ENCODE data around the gene STUM. TPM values are rescaled to one million over a fixed set of nuclear protein-coding genes. Genes with fewer than 3 reads are reported as not detected.

STUM gene
- total and polyA plus RNA-seq, 2 of the 8 experiments (the other 6 are each of a cell fraction or from before 2014, with no cell fraction given), result 0.76 to 1.2 TPM

DNA sequence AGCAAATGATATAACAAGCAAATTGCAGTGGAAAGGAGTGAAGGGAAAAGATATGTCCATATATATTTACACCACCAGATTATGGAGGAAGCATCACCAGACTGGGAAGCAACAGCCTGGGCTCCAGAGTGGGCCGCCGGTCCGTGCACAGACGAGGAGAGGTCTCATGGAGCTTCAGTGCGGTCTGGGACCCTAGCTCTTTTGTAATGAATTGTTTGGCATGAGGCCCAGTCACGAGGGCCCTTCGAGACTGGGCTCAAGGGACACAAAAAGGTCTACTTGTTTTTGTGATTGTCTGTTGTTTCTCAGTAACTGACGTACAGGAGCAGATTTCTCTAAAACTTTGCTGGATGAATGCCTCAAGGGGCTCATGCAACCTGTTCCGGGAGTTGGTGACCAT is 12.9 kb upstream of the STUM start (continued):
- TF ChIP-seq, protein P1, sequence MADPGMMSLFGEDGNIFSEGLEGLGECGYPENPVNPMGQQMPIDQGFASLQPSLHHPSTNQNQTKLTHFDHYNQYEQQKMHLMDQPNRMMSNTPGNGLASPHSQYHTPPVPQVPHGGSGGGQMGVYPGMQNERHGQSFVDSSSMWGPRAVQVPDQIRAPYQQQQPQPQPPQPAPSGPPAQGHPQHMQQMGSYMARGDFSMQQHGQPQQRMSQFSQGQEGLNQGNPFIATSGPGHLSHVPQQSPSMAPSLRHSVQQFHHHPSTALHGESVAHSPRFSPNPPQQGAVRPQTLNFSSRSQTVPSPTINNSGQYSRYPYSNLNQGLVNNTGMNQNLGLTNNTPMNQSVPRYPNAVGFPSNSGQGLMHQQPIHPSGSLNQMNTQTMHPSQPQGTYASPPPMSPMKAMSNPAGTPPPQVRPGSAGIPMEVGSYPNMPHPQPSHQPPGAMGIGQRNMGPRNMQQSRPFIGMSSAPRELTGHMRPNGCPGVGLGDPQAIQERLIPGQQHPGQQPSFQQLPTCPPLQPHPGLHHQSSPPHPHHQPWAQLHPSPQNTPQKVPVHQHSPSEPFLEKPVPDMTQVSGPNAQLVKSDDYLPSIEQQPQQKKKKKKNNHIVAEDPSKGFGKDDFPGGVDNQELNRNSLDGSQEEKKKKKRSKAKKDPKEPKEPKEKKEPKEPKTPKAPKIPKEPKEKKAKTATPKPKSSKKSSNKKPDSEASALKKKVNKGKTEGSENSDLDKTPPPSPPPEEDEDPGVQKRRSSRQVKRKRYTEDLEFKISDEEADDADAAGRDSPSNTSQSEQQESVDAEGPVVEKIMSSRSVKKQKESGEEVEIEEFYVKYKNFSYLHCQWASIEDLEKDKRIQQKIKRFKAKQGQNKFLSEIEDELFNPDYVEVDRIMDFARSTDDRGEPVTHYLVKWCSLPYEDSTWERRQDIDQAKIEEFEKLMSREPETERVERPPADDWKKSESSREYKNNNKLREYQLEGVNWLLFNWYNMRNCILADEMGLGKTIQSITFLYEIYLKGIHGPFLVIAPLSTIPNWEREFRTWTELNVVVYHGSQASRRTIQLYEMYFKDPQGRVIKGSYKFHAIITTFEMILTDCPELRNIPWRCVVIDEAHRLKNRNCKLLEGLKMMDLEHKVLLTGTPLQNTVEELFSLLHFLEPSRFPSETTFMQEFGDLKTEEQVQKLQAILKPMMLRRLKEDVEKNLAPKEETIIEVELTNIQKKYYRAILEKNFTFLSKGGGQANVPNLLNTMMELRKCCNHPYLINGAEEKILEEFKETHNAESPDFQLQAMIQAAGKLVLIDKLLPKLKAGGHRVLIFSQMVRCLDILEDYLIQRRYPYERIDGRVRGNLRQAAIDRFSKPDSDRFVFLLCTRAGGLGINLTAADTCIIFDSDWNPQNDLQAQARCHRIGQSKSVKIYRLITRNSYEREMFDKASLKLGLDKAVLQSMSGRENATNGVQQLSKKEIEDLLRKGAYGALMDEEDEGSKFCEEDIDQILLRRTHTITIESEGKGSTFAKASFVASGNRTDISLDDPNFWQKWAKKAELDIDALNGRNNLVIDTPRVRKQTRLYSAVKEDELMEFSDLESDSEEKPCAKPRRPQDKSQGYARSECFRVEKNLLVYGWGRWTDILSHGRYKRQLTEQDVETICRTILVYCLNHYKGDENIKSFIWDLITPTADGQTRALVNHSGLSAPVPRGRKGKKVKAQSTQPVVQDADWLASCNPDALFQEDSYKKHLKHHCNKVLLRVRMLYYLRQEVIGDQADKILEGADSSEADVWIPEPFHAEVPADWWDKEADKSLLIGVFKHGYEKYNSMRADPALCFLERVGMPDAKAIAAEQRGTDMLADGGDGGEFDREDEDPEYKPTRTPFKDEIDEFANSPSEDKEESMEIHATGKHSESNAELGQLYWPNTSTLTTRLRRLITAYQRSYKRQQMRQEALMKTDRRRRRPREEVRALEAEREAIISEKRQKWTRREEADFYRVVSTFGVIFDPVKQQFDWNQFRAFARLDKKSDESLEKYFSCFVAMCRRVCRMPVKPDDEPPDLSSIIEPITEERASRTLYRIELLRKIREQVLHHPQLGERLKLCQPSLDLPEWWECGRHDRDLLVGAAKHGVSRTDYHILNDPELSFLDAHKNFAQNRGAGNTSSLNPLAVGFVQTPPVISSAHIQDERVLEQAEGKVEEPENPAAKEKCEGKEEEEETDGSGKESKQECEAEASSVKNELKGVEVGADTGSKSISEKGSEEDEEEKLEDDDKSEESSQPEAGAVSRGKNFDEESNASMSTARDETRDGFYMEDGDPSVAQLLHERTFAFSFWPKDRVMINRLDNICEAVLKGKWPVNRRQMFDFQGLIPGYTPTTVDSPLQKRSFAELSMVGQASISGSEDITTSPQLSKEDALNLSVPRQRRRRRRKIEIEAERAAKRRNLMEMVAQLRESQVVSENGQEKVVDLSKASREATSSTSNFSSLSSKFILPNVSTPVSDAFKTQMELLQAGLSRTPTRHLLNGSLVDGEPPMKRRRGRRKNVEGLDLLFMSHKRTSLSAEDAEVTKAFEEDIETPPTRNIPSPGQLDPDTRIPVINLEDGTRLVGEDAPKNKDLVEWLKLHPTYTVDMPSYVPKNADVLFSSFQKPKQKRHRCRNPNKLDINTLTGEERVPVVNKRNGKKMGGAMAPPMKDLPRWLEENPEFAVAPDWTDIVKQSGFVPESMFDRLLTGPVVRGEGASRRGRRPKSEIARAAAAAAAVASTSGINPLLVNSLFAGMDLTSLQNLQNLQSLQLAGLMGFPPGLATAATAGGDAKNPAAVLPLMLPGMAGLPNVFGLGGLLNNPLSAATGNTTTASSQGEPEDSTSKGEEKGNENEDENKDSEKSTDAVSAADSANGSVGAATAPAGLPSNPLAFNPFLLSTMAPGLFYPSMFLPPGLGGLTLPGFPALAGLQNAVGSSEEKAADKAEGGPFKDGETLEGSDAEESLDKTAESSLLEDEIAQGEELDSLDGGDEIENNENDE (IDR thresholded peaks at IDR 0.05; ENCODE audit: insufficient replicate concordance, low read length), result no peak
- TF ChIP-seq JUN (IDR thresholded peaks at IDR 0.05; ENCODE audit: low read depth, low read length) (no peak), FOSL1 (IDR thresholded peaks at IDR 0.05; ENCODE audit: insufficient read depth, low read depth, low read length) (no peak), TBP (IDR thresholded peaks at IDR 0.05; ENCODE audit: low read depth, low read length) (no peak), BRCA1 (IDR thresholded peaks at IDR 0.05; ENCODE audit: low read depth, low read length) (no peak), HDAC2 (IDR thresholded peaks at IDR 0.05; ENCODE audit: borderline replicate concordance in 1 of 2, low read depth in 2 of 2, low read length in 2 of 2) (no peak), TAF7 (optimal IDR thresholded peaks at IDR 0.05; ENCODE audit: borderline replicate concordance, low read depth, low read length) (no peak)
- TF ChIP-seq, protein P2, sequence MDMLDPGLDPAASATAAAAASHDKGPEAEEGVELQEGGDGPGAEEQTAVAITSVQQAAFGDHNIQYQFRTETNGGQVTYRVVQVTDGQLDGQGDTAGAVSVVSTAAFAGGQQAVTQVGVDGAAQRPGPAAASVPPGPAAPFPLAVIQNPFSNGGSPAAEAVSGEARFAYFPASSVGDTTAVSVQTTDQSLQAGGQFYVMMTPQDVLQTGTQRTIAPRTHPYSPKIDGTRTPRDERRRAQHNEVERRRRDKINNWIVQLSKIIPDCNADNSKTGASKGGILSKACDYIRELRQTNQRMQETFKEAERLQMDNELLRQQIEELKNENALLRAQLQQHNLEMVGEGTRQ (IDR thresholded peaks at IDR 0.05; ENCODE audit: low read length), result no peak

All from H1 (cell line).